Thyroid gland (tissue), 4 donors: Measurements from ENCODE around the gene AUH.

Experiments
- POLR2A ChIP-seq, 2 donors: fragments of 450-650 bp; IDR thresholded peaks; one replicate each; pipeline ENCODE4 v1.6.1; 2017; ENCODE audit warnings: antibody characterized with exemption in 2 of 2, mild to moderate bottlenecking in 2 of 2, moderate library complexity in 1 of 2
- TF ChIP-seq, protein P1 (sequence below), 6 experiments: fragments of 200-600 bp in 3 of 6; fragments of 450-650 bp in 3 of 6; sonication (generic) in 3 of 6; IDR thresholded peaks; one replicate each; pipeline ENCODE4 v1.5.1; 2016 to 2019; ENCODE audit warnings: antibody characterized with exemption in 6 of 6, mild to moderate bottlenecking in 2 of 6, inconsistent platforms in 1 of 6, moderate library complexity in 1 of 6

DNA sequence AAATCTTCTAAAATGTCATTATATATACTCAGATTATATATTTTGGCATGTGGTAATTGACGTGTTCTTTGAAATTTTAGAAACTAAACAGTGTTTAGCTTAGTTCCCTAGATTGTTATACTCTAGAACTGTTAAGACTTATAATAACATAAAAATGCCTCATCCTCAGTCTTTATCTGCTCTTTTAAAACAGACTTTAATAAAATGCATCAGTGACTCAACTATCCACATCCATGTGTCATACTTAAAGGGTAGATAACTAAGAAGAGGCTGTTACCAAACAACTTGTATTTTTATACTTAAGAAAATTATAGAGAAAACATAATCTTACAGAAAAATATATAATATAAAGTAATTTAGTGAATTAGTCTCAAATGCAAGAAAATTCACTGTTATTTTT is 46.8 kb upstream of the AUH start:
- TF ChIP-seq POLR2A (IDR thresholded peaks at IDR 0.05) = no peak
- TF ChIP-seq, protein P1, sequence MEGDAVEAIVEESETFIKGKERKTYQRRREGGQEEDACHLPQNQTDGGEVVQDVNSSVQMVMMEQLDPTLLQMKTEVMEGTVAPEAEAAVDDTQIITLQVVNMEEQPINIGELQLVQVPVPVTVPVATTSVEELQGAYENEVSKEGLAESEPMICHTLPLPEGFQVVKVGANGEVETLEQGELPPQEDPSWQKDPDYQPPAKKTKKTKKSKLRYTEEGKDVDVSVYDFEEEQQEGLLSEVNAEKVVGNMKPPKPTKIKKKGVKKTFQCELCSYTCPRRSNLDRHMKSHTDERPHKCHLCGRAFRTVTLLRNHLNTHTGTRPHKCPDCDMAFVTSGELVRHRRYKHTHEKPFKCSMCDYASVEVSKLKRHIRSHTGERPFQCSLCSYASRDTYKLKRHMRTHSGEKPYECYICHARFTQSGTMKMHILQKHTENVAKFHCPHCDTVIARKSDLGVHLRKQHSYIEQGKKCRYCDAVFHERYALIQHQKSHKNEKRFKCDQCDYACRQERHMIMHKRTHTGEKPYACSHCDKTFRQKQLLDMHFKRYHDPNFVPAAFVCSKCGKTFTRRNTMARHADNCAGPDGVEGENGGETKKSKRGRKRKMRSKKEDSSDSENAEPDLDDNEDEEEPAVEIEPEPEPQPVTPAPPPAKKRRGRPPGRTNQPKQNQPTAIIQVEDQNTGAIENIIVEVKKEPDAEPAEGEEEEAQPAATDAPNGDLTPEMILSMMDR (IDR thresholded peaks at IDR 0.05) = no peak
